GM21619 (cell line): ENCODE results near the gene BID.
"Not testable (repeated sequence)": the region's sequence is repeated elsewhere in the genome, so short reads cannot be mapped to it uniquely, and the experiment has no call there.

Experiments used
- ATAC-seq: cut with Tn5 transposase; IDR thresholded peaks from one replicate; pipeline ENCODE4 v1.9.1; 2021; ENCODE audit not compliant: unreplicated experiment

BID gene

DNA sequence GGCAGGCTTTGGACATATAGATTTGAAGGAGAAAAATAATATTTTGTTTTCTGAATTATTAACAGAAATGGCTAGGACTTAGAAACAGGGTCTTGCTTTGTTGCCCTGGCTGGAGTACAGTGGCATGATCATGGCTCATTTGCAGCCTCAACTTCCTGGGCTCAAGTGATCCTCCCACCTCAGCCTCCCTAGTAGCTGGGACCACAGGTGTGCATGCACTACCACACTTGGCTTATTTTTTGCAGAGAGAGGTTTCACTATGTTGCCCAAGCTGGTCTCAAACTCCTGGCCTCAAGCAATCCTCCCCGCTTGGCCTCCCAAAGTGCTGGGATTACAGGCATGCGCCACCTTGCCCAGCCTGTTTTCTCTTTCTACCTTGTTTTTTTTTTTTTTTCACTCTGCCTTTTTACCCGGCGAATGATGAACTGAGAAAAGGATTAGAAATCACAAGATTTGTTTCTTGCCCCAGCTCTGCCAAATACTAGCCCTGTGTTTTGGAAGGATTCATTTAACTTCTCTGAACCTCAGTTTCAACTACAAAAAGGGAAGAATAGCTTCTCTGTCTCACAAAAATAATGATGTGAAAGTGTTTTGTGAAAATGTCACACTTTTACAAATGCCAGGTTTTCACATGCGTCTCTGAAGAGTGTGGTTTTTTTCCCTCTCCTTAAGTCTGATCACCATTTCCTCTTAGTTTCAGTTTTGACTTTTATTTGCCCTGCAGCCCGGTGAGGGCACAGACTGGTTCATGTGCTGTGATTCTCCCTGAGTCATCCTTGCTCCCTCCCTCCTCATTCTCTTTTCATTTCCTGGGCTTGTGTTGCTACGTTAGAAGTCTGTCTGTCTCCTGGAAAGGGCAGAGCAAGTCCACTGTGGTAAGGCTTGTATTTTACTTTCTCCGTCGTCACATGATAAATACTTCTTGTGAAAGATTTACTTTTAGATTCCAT lies 68.0 kb downstream of the BID start:
- peak; percentile 85 for ATAC-seq

DNA sequence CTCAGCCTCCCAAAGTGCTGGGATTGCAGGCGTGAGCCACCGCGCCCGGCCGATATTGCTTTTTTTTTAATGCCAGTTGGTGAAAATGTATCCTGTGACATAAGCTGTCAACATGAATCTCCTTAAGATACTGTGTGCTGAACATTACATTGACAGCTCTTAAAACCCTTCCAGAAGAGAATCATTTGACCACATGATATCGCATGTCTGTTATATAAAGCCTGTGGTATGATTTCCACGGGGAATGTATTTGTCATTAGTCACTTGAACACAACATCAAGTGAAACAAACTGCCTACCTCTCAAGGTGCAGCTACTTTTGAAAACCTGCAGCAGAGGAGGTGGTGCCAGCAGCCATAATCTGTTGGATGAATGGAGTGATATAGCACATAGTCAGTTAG lies 68.7 kb downstream of the BID start:
- no peak for ATAC-seq

DNA sequence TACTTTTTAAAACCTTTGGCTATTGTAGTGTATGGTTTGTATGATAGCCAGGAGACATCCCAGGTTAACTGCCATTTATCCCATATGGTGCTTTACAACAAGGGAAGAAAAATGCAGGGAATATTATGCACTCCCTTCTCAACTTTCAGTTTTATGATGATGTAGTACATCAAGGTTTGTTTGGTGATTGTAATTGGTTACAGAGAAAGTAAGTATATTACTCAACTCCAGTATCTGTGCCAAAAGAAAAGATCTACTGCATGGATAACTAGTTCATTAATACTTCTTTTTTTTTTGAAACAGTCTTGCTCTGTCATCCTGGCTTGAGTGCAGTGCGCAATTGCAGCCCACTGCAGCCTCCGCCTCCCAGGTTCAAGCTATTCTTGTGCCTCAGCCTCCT lies 70.5 kb downstream of the BID start:
- no peak for ATAC-seq

DNA sequence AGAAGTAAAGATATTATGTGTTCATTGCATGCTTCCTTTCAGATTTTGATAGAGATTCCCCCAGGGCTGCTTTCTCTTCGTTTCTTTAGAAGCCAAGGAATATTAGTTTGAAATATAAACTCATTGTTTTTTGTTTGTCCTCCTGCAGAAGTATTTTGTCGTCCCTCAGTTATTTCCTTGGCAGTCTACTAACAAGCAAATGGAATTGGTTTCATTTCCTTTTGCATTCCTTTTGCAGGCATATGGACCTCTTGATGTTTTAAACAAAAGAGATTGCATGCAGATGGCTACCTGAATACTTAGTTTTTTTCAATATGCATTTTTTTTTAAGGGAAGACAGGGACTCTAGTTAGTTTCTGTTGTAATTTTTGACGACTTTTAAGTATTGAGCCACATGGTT lies 73.5 kb downstream of the BID start:
- ATAC-seq = no peak

DNA sequence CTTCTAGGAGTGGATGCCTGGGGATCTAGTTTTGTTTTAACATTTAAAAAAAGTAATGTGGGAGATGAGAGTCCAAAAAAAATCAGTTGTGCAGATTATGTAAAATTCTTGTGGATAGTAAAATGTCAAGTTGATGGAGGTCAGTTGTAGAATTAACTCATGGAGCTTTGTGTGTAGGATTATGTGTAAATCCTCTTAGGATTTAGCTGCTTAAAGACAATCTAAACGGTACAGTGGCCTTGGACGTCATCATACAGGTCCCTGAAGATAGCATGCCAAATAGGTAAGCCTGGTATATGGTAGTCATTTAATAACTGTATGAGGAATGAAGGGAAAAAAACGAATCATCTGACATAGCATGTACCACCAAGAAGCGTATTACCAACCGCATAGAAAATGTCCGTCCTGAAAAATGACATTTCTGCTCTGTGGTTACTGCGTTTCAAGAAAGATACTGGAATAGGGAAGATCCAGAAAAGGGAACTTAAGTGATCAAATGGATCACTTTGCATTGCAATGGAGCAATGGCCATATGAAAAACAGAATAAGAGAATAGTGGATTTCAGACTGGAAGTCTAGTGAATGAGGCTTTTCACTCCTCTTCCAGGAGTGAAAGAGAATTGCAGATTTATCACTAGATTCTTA lies 74.5 kb downstream of the BID start:
- no peak for ATAC-seq

DNA sequence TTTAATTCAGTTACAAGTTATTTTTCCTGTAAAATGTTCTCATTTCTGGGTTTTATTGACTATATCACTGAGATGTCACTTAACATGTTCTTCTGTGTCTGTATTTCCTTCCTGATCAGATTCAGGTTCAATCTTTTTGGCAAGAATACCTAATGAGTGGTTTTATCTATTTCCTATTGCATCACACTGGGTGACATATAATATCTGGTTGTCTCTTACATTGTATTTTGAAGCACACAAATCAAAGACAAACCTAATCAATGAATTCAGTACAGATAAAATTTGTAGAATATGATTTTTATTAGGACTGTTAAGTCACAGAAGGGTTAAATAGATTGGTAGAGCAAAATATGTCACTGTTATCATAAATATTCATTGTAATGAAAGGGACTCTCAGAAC lies 75.3 kb downstream of the BID start:
- no peak for ATAC-seq

DNA sequence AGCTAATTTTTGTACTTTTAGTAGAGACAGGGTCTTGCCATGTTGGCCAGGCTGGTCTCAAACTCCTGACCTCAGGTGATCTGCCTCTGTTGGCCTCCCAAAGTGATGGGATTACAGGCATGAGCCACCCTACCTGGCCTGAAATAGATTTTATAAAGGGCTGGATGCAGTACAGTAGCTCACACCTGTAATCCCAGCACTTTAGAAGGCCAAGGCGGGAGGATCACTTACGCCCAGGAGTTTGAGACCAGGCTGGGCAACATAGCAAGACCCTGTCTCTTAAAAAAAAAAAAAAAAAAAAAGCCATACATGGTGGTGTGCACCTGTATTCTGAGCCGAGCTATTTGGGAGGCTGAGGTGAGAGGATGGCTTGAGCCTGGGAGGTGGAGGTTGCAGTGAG lies 76.0 kb downstream of the BID start:
- ATAC-seq = not testable (repeated sequence)

DNA sequence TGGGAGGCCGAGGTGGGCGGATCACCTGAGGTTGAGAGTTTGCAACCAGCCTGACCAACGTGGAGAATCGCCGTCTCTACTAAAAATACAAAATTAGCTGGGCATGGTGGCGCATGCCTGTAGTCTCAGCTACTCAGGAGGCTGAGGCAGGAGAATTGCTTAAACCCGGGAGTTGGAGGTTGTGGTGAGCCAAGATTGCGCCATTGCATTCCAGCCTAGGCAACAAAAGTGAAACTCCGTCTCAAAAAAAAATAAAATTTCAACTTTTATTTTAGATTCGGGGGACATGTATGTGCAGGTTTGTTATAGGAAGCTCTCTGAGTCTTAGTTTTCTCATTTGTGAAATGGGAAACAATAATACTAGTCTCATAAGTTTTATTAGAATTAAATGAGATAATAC lies 77.1 kb downstream of the BID start:
- not testable (repeated sequence) for ATAC-seq

DNA sequence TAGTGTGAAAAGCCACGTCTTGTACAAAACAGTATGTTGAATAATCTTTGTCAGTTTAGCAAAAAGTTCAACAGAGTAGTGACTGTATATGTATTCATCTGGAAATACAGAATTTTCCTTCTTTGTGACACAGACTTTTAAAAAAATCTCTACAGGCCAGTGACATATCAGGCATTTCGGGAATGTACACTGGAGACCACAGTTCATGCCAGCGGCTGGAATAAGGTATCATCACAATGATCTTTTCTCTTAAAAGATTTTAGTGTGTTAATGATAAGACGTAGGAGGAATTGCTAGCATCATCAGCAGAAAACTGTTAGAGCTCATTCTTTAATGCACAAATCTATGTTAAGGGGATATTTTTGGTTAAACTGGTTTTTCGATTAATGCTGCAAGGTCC lies 78.3 kb downstream of the BID start:
- ATAC-seq = no peak

DNA sequence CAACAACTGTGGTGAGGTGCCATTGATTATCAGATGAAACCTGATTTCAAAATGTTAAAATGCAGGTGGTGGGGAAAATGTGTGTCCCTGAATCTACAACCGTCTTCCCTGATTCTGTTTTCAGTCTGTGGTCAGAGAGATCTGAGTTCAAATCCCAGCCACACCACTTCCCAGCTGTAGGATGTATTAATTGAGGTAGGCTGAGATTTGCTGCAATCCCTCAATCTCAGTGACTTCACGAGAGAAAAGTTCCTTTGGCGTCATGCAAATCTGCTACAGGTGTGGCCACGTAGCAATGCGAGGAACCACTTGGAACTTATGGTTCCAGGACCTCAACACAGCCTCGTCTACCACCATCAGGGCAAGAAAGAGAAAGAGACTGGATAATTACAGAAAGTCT lies 79.5 kb downstream of the BID start:
- ATAC-seq = no peak

DNA sequence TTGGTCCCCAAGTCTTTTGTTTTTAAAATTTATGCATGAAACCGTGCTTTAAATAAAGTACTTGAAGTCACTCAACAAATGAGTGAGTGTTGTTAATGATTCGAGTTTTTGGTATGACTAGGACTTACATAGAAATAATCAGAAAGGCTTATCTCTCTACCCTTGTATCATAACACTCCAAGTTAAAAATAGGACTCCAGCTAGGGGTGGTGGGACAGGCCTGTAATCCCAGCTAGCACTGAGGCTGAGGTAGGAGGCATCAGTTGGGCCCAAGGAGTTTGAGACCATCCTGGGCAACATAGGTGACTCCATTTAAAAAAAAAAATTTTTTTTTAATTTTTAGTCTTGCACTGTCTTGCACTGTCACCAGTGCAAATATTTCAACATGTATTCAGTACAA lies 80.1 kb downstream of the BID start:
- ATAC-seq = no peak

DNA sequence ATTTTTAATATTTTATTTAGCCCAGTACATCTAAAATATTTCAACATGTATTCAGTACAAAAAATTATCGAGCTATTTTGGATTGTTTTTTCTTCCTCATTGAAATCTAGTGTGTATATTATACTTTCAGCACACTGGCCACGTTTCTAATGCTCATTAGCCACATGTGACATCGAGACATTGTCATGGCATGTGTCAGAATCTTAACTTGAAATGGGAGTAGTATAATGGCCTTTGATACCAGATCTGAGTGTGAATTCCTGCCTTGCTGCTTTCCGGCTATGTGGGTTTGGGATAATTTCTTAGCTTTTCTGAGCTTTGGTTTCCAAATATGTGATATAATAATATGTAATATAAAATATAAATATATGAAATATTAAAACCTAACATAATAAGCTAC lies 81.4 kb downstream of the BID start:
- ATAC-seq = no peak

DNA sequence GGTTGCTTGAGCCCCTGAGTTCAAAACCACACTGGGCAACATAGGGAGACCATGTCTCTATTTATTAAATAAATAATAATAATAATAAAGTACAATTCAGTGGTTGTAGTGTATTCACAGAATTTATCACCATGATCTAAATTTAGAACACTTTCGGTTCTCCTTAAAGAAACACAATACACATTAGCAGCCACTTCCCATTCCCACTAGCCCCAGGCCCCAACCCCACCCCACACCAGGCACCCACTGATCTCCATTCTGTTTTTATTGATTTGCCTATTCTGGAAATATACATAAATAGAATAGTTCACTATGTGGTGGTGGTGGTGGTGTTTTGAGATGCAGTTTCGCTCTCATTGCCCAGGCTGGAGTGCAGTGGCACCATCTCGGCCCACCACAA lies 90.0 kb downstream of the BID start:
- ATAC-seq = no peak
